Lung (tissue), 12 donors: ENCODE results near the gene MARK4. TPM values are rescaled to one million over a fixed set of nuclear protein-coding genes. Genes with fewer than 3 reads are reported as not detected.

Experiments
- ATAC-seq: fragments of 200-7000 bp; cut with Tn5 transposase; one replicate; pipeline ENCODE4 v1.9.1; 2020; ENCODE audit warnings: moderate number of reproducible peaks; ENCODE audit not compliant: insufficient read depth, low FRiP score
- DNase-seq, 3 donors: peaks; one replicate each; pipeline ENCODE4 v3.0.0-alpha.2; 2013 to 2017
- H3K27ac ChIP-seq, 2 donors: one replicate each; pipeline ENCODE4 v1.5.1; 2013; ENCODE audit warnings: mild to moderate bottlenecking in 2 of 2, moderate library complexity in 2 of 2, control low read depth in 1 of 2, inconsistent platforms in 1 of 2, low read depth in 1 of 2, low read length in 1 of 2
- H3K27me3 ChIP-seq, 3 donors: one replicate each; pipeline ENCODE4 v1.5.1; 2013; ENCODE audit warnings: low read length in 2 of 3; ENCODE audit not compliant: control insufficient read depth in 3 of 3, insufficient read depth in 3 of 3
- H3K36me3 ChIP-seq, 4 donors: one replicate each; pipeline ENCODE4 v1.5.1; 2013; ENCODE audit warnings: low read length in 4 of 4, mild to moderate bottlenecking in 1 of 4, moderate library complexity in 1 of 4; ENCODE audit not compliant: control insufficient read depth in 4 of 4, insufficient read depth in 4 of 4
- H3K4me1 ChIP-seq, 5 donors: one replicate each; pipeline ENCODE4 v1.5.1; 2013; ENCODE audit warnings: low read length in 5 of 5, mild to moderate bottlenecking in 2 of 5, moderate library complexity in 1 of 5; ENCODE audit not compliant: control insufficient read depth in 5 of 5, insufficient read depth in 5 of 5
- H3K4me3 ChIP-seq: one replicate; pipeline ENCODE4 v1.5.1; 2013; ENCODE audit warnings: mild to moderate bottlenecking, control low read depth, moderate library complexity
- H3K9ac ChIP-seq, 2 donors: one replicate each; pipeline ENCODE4 v1.5.1; 2013; ENCODE audit warnings: low read length in 2 of 2, control low read depth in 1 of 2; ENCODE audit not compliant: insufficient read depth in 1 of 2
- H3K9me3 ChIP-seq, 4 donors: one replicate each; pipeline ENCODE4 v1.5.1; 2013; ENCODE audit warnings: low read length in 3 of 4, mild to moderate bottlenecking in 1 of 4, moderate library complexity in 1 of 4; ENCODE audit not compliant: control insufficient read depth in 4 of 4, insufficient read depth in 3 of 4
- WGBS, 2 donors: extraction: QIAGEN DNeasy Blood & Tissue Kit; methylation state at CpG; one replicate each; pipeline ENCODE4 v1.1.7; 2013; 5-methylcytosine and 5-hydroxymethylcytosine counted together
- polyA plus RNA-seq, 2 donors: library from polyadenylated mRNA; stranded (reverse); fragments of 200-250 nt; gene quantifications; one replicate each; pipeline ENCODE4 v1.2.1, GENCODE V29; 2013
- total RNA-seq, 2 donors: library from RNA; depleted of rRNA in 1 of 2; stranded (reverse); fragments of >200 nt in 1 of 2; gene quantifications; one replicate each; pipeline ENCODE4 v1.2.1, GENCODE V29; 2014 to 2021
- TF ChIP-seq, protein P1 (sequence below): IDR thresholded peaks from 2 replicates; pipeline ENCODE4 v1.5.1; 2012; ENCODE audit warnings: mild to moderate bottlenecking; ENCODE audit errors: control extremely low read depth, extremely low read depth
- donor health status: control.
- donor health status: control.
- donor health status: Bipolar disorder and iron deficiency.
- donor health status: healthy.
- donor health status: DM: yes; HTN: yes; CAD: no.

Gene MARK4
- total and polyA plus RNA-seq, 4 donors = 12.6 to 47.0 (median 20.6) TPM

DNA sequence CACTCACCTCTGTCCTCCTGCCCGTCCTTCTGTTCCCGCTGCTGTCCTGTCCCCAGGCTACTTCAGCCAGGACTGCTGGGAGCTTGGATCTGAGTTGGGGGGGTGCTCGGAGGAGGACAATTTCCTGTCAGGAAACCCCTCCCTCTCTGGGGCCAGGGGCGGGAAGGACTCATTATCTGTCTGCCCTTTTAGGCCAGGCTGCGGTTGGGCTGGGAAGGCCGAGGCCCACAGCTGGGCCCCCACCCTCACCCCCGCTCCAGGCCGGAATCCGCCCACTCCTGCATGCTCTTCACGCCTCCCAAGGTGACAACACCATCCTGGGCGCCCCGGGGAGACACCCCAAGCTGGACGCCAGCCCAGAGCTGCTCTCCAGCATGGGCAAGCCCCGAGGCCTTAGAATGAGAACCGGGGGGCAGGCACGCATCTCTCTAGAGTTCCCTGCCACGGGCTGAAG, 5.7 kb upstream of the MARK4 start, which contains the start of gene EXOC3L2:
TSS of gene EXOC3L2 (minus strand) at position 74 of the 454 bp plus-strand sequence. CDS start 6,362 bp downstream, outside the sequence.
- Histone ChIP-seq H3K27ac (peak within 1 kb of the TSS in 1 of 2 donors; percentile 43), H3K9ac (peak within 1 kb of the TSS in 1 of 2 donors; percentile 13), H3K27me3 (no peaks in the 10 kb centered on the region), H3K36me3 (no peaks in the 10 kb centered on the region), H3K9me3 (no peaks in the 10 kb centered on the region), H3K4me1 (peaks cover 0 to 14% (median 4%) of the 10 kb centered on the region in 5 donors), H3K4me3 (peak within 1 kb of the TSS; percentile 15)
- WGBS, 2 donors = 43 to 59% methylated on average over 17 of the region's 17 CpGs
- ATAC-seq (no peak), DNase-seq (peak; percentile 37 to 63 (median 39))
- TF ChIP-seq, protein P1, sequence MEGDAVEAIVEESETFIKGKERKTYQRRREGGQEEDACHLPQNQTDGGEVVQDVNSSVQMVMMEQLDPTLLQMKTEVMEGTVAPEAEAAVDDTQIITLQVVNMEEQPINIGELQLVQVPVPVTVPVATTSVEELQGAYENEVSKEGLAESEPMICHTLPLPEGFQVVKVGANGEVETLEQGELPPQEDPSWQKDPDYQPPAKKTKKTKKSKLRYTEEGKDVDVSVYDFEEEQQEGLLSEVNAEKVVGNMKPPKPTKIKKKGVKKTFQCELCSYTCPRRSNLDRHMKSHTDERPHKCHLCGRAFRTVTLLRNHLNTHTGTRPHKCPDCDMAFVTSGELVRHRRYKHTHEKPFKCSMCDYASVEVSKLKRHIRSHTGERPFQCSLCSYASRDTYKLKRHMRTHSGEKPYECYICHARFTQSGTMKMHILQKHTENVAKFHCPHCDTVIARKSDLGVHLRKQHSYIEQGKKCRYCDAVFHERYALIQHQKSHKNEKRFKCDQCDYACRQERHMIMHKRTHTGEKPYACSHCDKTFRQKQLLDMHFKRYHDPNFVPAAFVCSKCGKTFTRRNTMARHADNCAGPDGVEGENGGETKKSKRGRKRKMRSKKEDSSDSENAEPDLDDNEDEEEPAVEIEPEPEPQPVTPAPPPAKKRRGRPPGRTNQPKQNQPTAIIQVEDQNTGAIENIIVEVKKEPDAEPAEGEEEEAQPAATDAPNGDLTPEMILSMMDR = no peak

DNA sequence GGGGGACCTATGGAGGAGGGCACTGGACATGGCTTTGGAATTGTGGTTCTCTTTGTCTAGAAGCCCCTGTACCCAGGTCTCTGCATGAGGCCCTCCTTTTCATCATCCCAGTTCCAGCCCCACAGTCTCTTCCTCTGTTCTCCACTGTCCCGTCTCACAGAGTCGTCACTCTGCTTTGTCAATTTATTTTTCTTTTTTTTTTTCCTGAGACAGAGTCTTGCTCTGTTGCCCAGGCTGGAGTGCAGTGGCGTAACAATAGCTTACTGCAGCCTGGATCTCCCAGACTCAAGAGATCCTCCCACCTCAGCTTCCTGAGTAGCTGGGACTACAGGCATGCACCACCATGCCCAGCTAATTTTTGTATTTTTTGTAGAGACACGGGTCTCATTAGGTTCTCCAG, 5.2 kb upstream of the MARK4 start:
- TF ChIP-seq, protein P1 = no peak
- Histone ChIP-seq H3K9me3 (no peaks in the 10 kb centered on the region), H3K27me3 (no peaks in the 10 kb centered on the region), H3K4me3 (no peak overlapping the region), H3K4me1 (peaks cover 0 to 17% (median 4%) of the 10 kb centered on the region in 5 donors), H3K36me3 (no peaks in the 10 kb centered on the region), H3K9ac (no peak overlapping the region), H3K27ac (peak overlapping the region in 1 of 2 donors; percentile 3)
- ATAC-seq (no peak), DNase-seq (no peak)
- 38 to 67% methylated on average over 4 of the region's 4 CpGs for WGBS, 2 donors

DNA sequence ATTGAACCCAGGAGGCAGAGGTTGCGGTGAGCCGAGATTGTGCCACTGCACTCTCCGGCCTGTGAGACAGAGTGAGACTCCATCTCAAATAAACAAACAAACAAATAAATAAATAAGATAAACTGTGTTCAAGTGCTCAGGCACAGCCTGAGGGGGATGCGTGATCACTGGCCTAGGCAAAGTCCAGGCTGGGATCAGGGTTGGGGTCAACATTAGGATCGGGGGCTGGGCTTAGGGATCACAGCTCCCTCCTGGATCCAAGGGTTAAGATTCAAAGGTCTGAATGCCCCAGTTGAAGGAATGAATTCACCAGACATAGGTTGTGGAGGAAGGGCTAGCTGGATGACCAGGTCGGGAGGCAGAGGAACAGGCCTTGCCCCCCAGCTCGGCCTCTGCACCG, 3.9 kb upstream of the MARK4 start:
- DNase-seq (no peak), ATAC-seq (no peak)
- no peak overlapping the region for H3K9ac ChIP-seq
- no peaks in the 10 kb centered on the region for H3K27me3 ChIP-seq
- no peaks in the 10 kb centered on the region for H3K36me3 ChIP-seq
- H3K4me1 ChIP-seq = peaks cover 0 to 17% (median 4%) of the 10 kb centered on the region in 5 donors
- H3K4me3 ChIP-seq = no peak overlapping the region
- WGBS, 2 donors = 96 to 98% methylated on average over 8 of the region's 8 CpGs
- H3K9me3 ChIP-seq = no peaks in the 10 kb centered on the region
- TF ChIP-seq, protein P1 = no peak
- no peak overlapping the region for H3K27ac ChIP-seq
